GM08714 (cell line): ENCODE measurements around the gene MYBPHL.
A peak's percentile ranks its signal among the peaks of the same experiment; 100 is the strongest.
"Not testable (repeated sequence)": the region's sequence is repeated elsewhere in the genome, so short reads cannot be mapped to it uniquely, and the experiment has no call there.

ENCODE experiments used
- H3K4me3 ChIP-seq: fragments of 200-500 bp; sonication (Bioruptor generic); 2 replicates; pipeline ENCODE4 v1.5.1; 2014; ENCODE audit warnings: mild to moderate bottlenecking, low read length, inconsistent platforms
- ZNF274 ChIP-seq: IDR thresholded peaks from 2 replicates; pipeline ENCODE4 v1.6.1; 2012; ENCODE audit warnings: mild to moderate bottlenecking, low read depth, low read length

The MYBPHL gene

DNA sequence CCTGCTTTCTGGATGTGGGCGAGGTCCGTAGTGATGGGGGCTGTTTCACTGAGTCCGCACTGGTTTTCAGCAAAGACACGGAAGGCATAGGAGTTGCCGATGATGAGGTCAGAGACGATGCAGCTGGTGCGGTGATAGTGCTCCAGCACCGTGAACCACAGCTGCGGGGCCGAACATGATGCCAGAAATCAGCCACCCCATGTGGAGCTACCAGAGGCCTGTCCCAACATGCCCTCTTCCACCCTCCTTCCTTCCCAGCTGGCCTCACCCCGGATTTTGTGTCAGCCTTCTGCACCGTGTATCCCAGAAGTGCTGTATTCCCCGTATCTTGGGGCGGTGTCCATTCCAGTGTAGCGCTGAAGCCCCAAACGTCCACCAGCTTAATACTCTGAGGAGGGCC lies 10.0 kb downstream of the MYBPHL start:
- H3K4me3 ChIP-seq, result no peak overlapping the region
- no peak for TF ChIP-seq ZNF274

DNA sequence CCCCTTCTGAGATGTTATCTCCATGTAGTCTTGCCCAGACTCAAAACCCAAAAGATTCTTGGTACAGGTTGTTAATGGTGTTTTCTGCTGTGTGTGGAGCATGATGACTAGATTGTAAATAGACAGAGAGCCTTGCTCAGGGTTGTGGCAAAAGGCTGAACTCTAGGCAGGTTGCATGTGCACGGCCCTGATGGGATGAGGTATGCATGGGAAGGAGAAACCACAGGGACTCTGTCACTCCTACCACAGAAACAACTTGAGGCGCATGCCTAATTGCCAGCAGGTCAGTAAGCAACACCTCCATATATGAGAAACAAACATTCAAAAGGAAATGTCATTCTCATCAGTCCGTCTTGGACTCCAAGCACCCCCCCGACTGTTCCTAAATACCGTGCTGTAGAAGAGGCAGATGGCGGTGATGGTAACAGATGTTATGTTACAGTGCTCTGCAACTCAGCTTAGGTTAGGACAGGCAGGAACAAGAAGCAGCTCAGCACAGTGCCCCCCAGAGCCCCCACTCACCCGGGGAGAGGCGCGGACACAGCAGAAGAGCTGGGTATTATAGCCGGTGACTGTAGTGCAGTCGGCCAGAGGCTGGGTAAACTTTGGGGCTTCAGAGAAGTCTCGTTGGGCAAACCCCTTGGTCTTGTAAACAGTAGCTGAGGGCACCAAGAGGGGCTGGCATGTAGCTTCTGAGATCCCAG lies 10.9 kb downstream of the MYBPHL start:
- no peak for TF ChIP-seq ZNF274
- H3K4me3 ChIP-seq, result no peak overlapping the region

DNA sequence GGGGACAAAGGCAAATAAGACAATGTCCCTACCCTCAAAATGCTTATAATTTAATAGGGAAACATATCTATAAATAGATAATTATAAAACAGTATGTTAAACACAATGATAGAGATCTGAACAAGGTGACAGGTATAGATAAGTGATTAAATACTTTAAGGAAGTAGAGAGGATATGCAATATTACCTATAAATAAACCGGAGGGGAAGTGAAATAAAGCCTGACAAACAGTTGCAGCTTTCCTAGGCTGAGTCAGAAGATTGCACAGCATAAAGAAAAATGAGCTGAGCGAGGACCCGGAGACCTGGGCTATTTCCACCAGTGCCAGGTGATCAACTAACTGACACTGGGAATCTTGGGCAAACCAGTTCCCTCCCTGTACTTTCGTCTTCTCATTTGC lies 12.3 kb downstream of the MYBPHL start:
- no peak overlapping the region for H3K4me3 ChIP-seq
- no peak for TF ChIP-seq ZNF274

GRCh38 chr1:109293026-109293425 lies 13.8 kb downstream of the MYBPHL start:
- no peak overlapping the region for H3K4me3 ChIP-seq
- TF ChIP-seq ZNF274, result no peak

GRCh38 chr1:109292364-109292763 lies 14.4 kb downstream of the MYBPHL start:
- H3K4me3 ChIP-seq, result no peak overlapping the region
- TF ChIP-seq ZNF274, result no peak

GRCh38 chr1:109290998-109291397 lies 15.8 kb downstream of the MYBPHL start:
- no peak overlapping the region for H3K4me3 ChIP-seq
- no peak for TF ChIP-seq ZNF274

- TF ChIP-seq ZNF274, result no peak
Measured at GRCh38 chr1:109290137-109290536, 16.7 kb downstream of the MYBPHL start.

GRCh38 chr1:109286762-109287161 lies 20.0 kb downstream of the MYBPHL start:
- not testable (repeated sequence) for H3K4me3 ChIP-seq

More at GRCh38 chr1:109290137-109290536, 16.7 kb downstream of the MYBPHL start:
- H3K4me3 ChIP-seq, result no peak overlapping the region

- TF ChIP-seq ZNF274, result no peak
- peak overlapping the region; percentile 71; the same call in 1 of the 2 replicates for H3K4me3 ChIP-seq
Measured at GRCh38 chr1:109283748-109284600, 22.8 kb downstream of the MYBPHL start.

GRCh38 chr1:109282952-109283747 lies 23.7 kb downstream of the MYBPHL start, which contains the start of gene PSRC1:
Gene PSRC1, minus strand, starts transcription at chr1:109283145.
- TF ChIP-seq ZNF274, result no peak
- peak within 1 kb of the TSS; percentile 71 for H3K4me3 ChIP-seq

GRCh38 chr1:109282497-109282951 lies 24.3 kb downstream of the MYBPHL start:
- H3K4me3 ChIP-seq, result peak overlapping the region; percentile 71
- TF ChIP-seq ZNF274, result no peak

DNA sequence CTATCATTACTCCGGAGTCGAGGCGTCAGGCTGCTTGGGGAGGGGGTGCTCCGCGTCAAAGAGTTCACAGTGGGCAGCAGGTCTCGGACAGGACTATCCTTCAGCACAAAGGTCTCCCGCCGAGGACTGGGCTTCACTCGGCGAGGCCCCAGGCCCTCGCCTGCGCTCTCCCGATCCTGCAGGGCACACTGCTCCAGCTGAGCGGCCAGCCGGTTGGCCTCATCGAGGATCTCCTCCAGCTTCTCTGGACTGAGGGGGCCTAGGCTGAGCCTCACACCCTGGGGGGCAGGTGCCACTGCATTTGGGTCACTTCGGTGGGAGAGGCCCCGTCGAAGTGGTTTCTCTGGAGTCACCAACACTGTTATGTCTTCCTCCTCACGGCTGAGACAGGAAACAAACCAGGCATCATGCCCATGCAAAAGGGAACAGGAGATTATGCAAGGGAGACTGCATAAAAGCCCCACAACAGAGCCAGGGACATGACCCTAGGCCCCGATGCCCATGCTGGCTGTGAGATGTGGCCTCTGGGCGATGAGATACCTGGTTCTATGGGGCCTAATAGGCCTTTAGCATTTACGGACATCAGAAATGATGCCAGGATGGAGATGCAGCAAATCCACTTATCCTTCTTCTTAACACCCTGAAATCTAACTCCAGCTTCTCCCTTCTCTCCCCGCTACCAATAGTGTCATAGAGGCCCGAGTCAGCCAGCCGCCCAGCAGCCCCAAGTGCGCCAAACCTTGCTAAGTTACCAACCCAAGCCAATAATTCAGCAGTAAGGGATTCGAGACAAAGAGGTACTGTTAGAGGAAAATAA lies 24.9 kb downstream of the MYBPHL start:
- TF ChIP-seq ZNF274, result no peak
- peak overlapping the region; percentile 71; the same call in 1 of the 2 replicates for H3K4me3 ChIP-seq

- H3K4me3 ChIP-seq, result no peak overlapping the region
- no peak for TF ChIP-seq ZNF274
Measured at GRCh38 chr1:109280862-109281261, 25.9 kb downstream of the MYBPHL start.
